GM21723 (cell line): ENCODE data around the gene STRBP.

Source experiments
- ATAC-seq: cut with Tn5 transposase; IDR thresholded peaks from one replicate; pipeline ENCODE4 v1.9.1; 2021; ENCODE audit warnings: mild to moderate bottlenecking, moderate library complexity; ENCODE audit not compliant: unreplicated experiment

The STRBP gene

GRCh38 chr9:123135430-123135829 is 133.0 kb downstream of the STRBP start:
- ATAC-seq: no peak

GRCh38 chr9:123132696-123133095 is 135.7 kb downstream of the STRBP start:
- no peak for ATAC-seq

GRCh38 chr9:123131993-123132392 is 136.4 kb downstream of the STRBP start:
- no peak for ATAC-seq

GRCh38 chr9:123131258-123131657 is 137.1 kb downstream of the STRBP start:
- ATAC-seq: no peak

GRCh38 chr9:123129423-123129822 is 139.0 kb downstream of the STRBP start:
- ATAC-seq: no peak

GRCh38 chr9:123128591-123128990 is 139.8 kb downstream of the STRBP start:
- no peak for ATAC-seq

- ATAC-seq: no peak
Measured at GRCh38 chr9:123127512-123128075, 140.8 kb downstream of the STRBP start.

- no peak for ATAC-seq
Measured at GRCh38 chr9:123121457-123121856, 146.9 kb downstream of the STRBP start.

- ATAC-seq: no peak
Measured at GRCh38 chr9:123120953-123121352, 147.4 kb downstream of the STRBP start.

- ATAC-seq: no peak
Measured at GRCh38 chr9:123120131-123120530, 148.3 kb downstream of the STRBP start.

- no peak for ATAC-seq
Measured at GRCh38 chr9:123119566-123119965, 148.8 kb downstream of the STRBP start.

GRCh38 chr9:123116036-123116435 is 152.3 kb downstream of the STRBP start:
- ATAC-seq: no peak

GRCh38 chr9:123115146-123115913 is 153.1 kb downstream of the STRBP start:
- ATAC-seq: no peak

GRCh38 chr9:123113185-123113584 is 155.2 kb downstream of the STRBP start:
- no peak for ATAC-seq

GRCh38 chr9:123112015-123112975 is 156.1 kb downstream of the STRBP start:
- ATAC-seq: no peak

GRCh38 chr9:123111427-123112014 is 156.9 kb downstream of the STRBP start:
- ATAC-seq: no peak

GRCh38 chr9:123109540-123110279 is 158.7 kb downstream of the STRBP start:
- ATAC-seq: no peak

- no peak for ATAC-seq
Measured at GRCh38 chr9:123108976-123109375, 159.4 kb downstream of the STRBP start.

GRCh38 chr9:123107639-123108285 is 160.6 kb downstream of the STRBP start:
- ATAC-seq: no peak

GRCh38 chr9:123105490-123105889 is 162.9 kb downstream of the STRBP start:
- ATAC-seq: no peak
